Spinal cord (tissue), 10 donors: ENCODE results near the gene CDH2. TPM values are rescaled to one million over a fixed set of nuclear protein-coding genes. Genes with fewer than 3 reads are reported as not detected.
A peak's percentile ranks its signal among the peaks of the same experiment; 100 is the strongest.

Source experiments
- DNase-seq, 6 donors: peaks; one replicate each; pipeline versions ENCODE4 v3.0.0 to v3.0.0-alpha.2; 2013 to 2015; ENCODE audit warnings: low spot score in 6 of 6, low read depth in 4 of 6
- H3K27ac ChIP-seq: one replicate; pipeline ENCODE4 v1.5.1; 2013; ENCODE audit warnings: low read depth, low read length, control low read depth
- H3K27me3 ChIP-seq: one replicate; pipeline ENCODE4 v1.6.1; 2013; ENCODE audit warnings: low read length; ENCODE audit not compliant: control insufficient read depth, insufficient read depth
- H3K36me3 ChIP-seq: one replicate; pipeline ENCODE4 v1.6.1; 2013; ENCODE audit warnings: low read length; ENCODE audit not compliant: control insufficient read depth, insufficient read depth
- H3K4me1 ChIP-seq: one replicate; pipeline ENCODE4 v1.6.1; 2013; ENCODE audit warnings: low read length; ENCODE audit not compliant: control insufficient read depth, insufficient read depth
- H3K4me3 ChIP-seq: one replicate; pipeline ENCODE4 v1.5.1; 2013; ENCODE audit warnings: low read depth, low read length, control low read depth
- H3K9me3 ChIP-seq: one replicate; pipeline ENCODE4 v1.6.1; 2013; ENCODE audit warnings: low read length; ENCODE audit not compliant: control insufficient read depth, insufficient read depth
- WGBS: methylation state at CpG from one replicate; pipeline ENCODE4 v1.1.5; 2013; ENCODE audit warnings: missing lambda C conversion rate; ENCODE audit not compliant: insufficient coverage; 5-methylcytosine and 5-hydroxymethylcytosine counted together
- polyA plus RNA-seq, 2 donors: library from polyadenylated mRNA; unstranded; fragments of 120-200 nt; gene quantifications; one replicate each; pipeline ENCODE4 v1.2.1, GENCODE V29; 2013; ENCODE audit not compliant: insufficient read length in 2 of 2
- total RNA-seq, 2 donors: library from RNA; depleted of rRNA in 1 of 2; stranded (reverse); fragments of 120-200 nt in 1 of 2; fragments of >200 nt in 1 of 2; gene quantifications; one replicate each; pipeline versions ENCODE4 v1.2.3 to v1.2.4, GENCODE V29; 2013 to 2014
- donor health status: healthy.

Gene CDH2
- total and polyA plus RNA-seq, 4 donors: 58.9 to 142 (median 107) TPM

DNA sequence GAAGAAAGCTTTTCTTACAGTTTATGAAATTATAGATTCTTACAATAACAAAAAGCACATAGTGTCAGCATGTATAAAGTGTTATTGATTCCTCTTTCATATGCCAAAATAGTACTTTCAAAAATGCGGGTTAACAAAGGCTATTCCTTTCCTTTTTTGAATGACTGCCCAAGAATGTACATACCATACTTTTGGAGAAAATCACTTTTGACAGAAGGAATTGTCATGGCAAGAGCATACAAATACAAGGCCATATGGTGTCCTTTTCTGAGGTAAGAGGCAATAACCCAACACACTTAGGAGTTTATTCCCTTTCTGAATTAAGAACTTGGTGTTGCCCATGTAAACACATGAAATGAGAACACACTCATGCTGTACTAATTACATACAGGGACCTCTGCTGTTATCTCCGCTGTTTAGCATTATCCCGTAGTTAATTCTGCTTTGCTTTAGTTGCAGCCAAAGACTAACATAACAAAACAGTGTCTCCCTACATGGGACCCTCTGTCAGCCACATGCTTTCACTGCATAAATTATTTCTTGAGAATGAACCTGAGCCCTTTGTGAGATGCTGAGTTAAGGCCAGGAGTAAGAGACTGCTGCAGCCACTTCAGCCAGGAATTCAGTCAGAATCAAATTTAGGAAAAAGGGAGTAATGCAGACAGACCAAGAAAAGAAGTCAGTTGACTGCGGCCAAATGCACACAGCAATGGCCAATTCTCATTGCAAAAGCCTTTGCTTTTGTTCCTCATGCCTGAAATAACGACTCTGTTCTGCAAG is 67.0 kb downstream of the CDH2 start:
- no peak overlapping the region for H3K4me3 ChIP-seq
- peaks cover 7% of the 10 kb centered on the region for H3K4me1 ChIP-seq
- H3K27ac ChIP-seq: no peak overlapping the region
- H3K27me3 ChIP-seq: no peaks in the 10 kb centered on the region
- DNase-seq: peak in 2 of 6 donors; percentile 65 to 79
- 15% methylated on average over 4 of the region's 5 CpGs for WGBS
- peaks cover 3% of the 10 kb centered on the region for H3K36me3 ChIP-seq
- H3K9me3 ChIP-seq: no peaks in the 10 kb centered on the region

- WGBS: 71% methylated on average over 1 of the region's 3 CpGs
- H3K27ac ChIP-seq: no peak overlapping the region
These were observed 68.1 kb downstream of the CDH2 start for GRCh38 chr18:28108814-28109213.

GRCh38 chr18:28108254-28108653 is 68.7 kb downstream of the CDH2 start:
- no CpG with 5 or more reads among the region's 1 CpG for WGBS
- Histone ChIP-seq H3K27ac (no peak overlapping the region), H3K36me3 (peaks cover 3% of the 10 kb centered on the region), H3K27me3 (no peaks in the 10 kb centered on the region), H3K4me3 (no peak overlapping the region), H3K4me1 (peaks cover 7% of the 10 kb centered on the region), H3K9me3 (no peaks in the 10 kb centered on the region)
- DNase-seq: no peak

More at GRCh38 chr18:28108814-28109213, 68.1 kb downstream of the CDH2 start:
- peaks cover 3% of the 10 kb centered on the region for H3K36me3 ChIP-seq
- DNase-seq: peak in 2 of 6 donors; percentile 40 to 77
- no peaks in the 10 kb centered on the region for H3K27me3 ChIP-seq
- peaks cover 7% of the 10 kb centered on the region for H3K4me1 ChIP-seq
- H3K4me3 ChIP-seq: no peak overlapping the region
- no peaks in the 10 kb centered on the region for H3K9me3 ChIP-seq

DNA sequence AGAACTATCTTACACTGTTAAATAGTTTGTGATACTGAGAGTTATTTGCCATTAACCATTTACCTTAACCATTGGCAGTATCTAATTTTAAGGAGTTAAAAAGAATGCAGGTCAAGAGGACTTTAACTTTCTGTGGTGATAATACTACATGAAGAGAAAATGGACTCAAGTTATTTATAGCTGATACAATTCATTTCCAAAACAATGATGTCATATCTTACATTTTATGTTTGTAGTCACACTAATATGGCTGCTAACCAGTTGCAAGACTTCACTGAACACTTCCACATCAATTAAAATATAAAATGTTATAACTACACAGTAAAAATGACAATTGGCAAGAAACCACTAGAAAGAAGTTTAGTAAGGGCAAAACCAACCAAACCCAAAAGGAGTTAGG is 77.7 kb downstream of the CDH2 start:
- Histone ChIP-seq H3K27ac (no peak overlapping the region), H3K4me1 (no peaks in the 10 kb centered on the region), H3K9me3 (peaks cover 4% of the 10 kb centered on the region), H3K36me3 (no peaks in the 10 kb centered on the region), H3K27me3 (no peaks in the 10 kb centered on the region), H3K4me3 (no peak overlapping the region)
- no peak for DNase-seq

DNA sequence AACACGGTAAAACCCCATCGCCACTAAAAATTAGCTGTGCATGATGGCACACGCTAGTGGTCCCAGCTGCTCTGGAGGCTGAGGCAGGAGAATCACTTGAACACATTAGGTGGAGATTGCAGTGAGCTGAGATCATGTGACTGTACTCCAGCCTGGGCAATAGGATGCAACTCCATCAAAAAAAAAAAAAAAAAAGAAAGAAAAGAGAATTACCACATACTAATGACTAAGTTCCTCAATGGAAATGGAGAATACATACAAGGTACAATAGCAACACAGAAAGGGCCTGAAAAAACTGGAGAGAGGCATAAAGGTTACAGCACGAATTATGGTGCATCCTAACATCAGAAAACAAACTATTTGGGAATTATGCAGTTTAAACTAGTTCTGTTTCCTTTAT is 81.3 kb downstream of the CDH2 start:
- Histone ChIP-seq H3K4me3 (no peak overlapping the region), H3K27me3 (no peaks in the 10 kb centered on the region), H3K9me3 (peaks cover 4% of the 10 kb centered on the region), H3K27ac (no peak overlapping the region), H3K36me3 (no peaks in the 10 kb centered on the region), H3K4me1 (no peaks in the 10 kb centered on the region)
- WGBS: 97% methylated on average over 3 of the region's 4 CpGs
- DNase-seq: no peak

DNA sequence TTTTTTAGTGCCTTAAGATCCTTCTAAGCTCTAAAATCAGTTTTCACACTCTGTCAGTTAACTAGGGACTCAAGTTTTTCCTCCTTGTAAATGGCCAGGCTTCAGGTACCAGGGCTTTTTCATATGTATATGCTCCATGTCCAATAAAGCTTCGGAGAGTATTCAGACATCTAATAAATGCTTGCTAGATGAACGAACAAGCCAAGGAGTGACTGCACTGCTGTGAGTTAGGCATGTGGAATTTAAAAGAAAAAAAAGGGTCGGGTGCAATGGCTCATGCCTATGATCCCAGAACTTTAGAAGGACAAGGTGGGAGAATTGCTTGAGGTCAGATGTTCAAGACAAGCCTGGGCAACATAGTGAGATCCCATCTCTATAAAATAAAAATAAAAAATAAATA is 81.9 kb downstream of the CDH2 start:
- 100% methylated on average over 2 of the region's 3 CpGs for WGBS
- Histone ChIP-seq H3K9me3 (peaks cover 4% of the 10 kb centered on the region), H3K36me3 (no peaks in the 10 kb centered on the region), H3K4me3 (no peak overlapping the region), H3K4me1 (no peaks in the 10 kb centered on the region), H3K27me3 (no peaks in the 10 kb centered on the region), H3K27ac (no peak overlapping the region)
- no peak for DNase-seq

- Histone ChIP-seq H3K27me3 (no peaks in the 10 kb centered on the region), H3K36me3 (no peaks in the 10 kb centered on the region), H3K4me3 (no peak overlapping the region), H3K27ac (no peak overlapping the region), H3K9me3 (no peaks in the 10 kb centered on the region), H3K4me1 (no peaks in the 10 kb centered on the region)
- WGBS: no CpG with 5 or more reads among the region's 2 CpGs
- DNase-seq: no peak
These were observed 85.7 kb downstream of the CDH2 start for GRCh38 chr18:28091197-28091596.

DNA sequence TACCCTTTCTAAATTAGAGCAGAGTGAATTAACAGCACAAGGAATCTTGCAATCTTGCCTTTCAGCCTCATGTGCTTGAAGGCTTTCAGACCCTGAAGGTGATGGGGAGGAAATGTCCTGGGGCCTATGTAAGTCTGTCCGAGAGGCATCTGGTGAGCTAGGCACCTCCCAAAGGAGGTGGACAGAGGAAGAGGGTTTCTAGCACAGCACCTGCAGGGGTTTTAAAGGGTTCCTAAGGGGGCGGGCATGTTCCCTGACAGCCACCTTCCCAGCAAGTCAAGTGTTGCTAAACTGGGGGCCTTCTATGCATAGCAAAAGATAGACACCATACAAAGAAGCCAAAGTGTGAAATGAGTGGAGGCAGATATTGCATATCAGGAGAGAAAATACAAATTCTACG is 88.5 kb downstream of the CDH2 start:
- no CpG with 5 or more reads among the region's 3 CpGs for WGBS
- Histone ChIP-seq H3K27me3 (no peaks in the 10 kb centered on the region), H3K4me3 (no peak overlapping the region), H3K27ac (no peak overlapping the region), H3K4me1 (no peaks in the 10 kb centered on the region), H3K36me3 (no peaks in the 10 kb centered on the region), H3K9me3 (no peaks in the 10 kb centered on the region)
- no peak for DNase-seq

DNA sequence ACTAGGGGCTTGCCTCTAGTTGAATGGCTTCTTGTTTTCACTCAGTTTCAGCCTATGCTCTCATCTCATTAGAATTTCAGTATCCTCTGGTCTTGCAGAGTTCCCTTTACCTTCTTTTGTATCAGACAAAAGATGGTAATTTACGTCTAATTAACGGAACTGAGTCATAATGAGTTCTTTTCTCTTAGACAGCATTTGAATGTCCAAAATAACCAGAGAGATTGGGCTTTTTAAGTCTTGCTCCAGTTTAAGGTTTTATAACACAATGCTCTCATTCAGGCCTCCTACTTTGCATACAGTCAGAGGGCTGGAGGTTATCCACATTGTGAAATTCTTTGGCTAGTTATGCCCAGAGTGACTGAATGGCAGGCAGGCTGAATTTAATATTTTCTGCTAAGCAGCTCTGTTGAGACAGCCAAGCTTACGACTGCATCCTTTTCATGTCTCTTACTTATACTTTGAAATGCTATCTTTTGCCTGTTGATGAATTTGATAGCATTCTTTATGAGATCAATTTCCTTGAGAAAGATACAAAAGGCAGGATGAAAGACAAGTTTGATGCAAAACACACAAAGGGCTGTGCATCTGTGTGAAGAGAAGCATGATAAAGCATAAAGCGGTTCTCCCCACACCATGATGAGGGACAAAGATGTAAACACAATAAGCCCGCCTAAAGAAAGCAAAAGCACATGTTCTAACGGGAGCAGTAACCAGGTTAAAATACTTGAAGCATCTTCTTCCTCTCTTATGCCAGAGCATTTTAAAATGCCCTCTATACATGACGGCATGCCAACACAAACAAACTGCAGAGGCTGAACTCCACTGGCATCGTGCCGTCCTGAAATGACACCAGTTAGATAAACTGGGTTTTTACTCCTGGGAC is 90.0 kb downstream of the CDH2 start:
- Histone ChIP-seq H3K36me3 (no peaks in the 10 kb centered on the region), H3K9me3 (no peaks in the 10 kb centered on the region), H3K27ac (peak overlapping the region; percentile 67), H3K27me3 (no peaks in the 10 kb centered on the region), H3K4me1 (no peaks in the 10 kb centered on the region), H3K4me3 (no peak overlapping the region)
- peak in 2 of 6 donors; percentile 68 to 77 for DNase-seq
- 20% methylated on average over 1 of the region's 9 CpGs for WGBS
